Ovary (tissue), 3 donors: ENCODE measurements around the gene SPG21.

Source experiments
- CTCF ChIP-seq, 3 donors: fragments of 450-650 bp in 2 of 3; fragments of 200-600 bp in 1 of 3; IDR thresholded peaks; one replicate each; pipeline versions ENCODE4 v1.5.1 to v1.8.0; 2016 to 2022; ENCODE audit warnings: antibody characterized with exemption in 3 of 3, mild to moderate bottlenecking in 1 of 3
- POLR2A ChIP-seq: fragments of 450-650 bp; IDR thresholded peaks from one replicate; pipeline ENCODE4 v1.6.1; 2017; ENCODE audit warnings: antibody characterized with exemption, mild to moderate bottlenecking, moderate library complexity
- donor health status: DM: no; HTN: no; CAD: no.

GRCh38 chr15:64921711-64922110 lies 68.0 kb downstream of the SPG21 start:
- TF ChIP-seq CTCF (IDR thresholded peaks at IDR 0.05) = no peak
- no peak for TF ChIP-seq POLR2A
